HEK293T (cell line): ENCODE measurements around the gene RERG.

Experiments used
- FOXM1 ChIP-seq: fragments of 450-650 bp; IDR thresholded peaks from 2 replicates; pipeline ENCODE4 v1.6.1; 2017; ENCODE audit warnings: mild to moderate bottlenecking, borderline replicate concordance
- NFRKB ChIP-seq: fragments of 450-650 bp; IDR thresholded peaks from 2 replicates; pipeline ENCODE4 v1.6.1; 2016; ENCODE audit warnings: mild to moderate bottlenecking, moderate library complexity
- SP1 ChIP-seq: fragments of 450-650 bp; IDR thresholded peaks from 2 replicates; pipeline ENCODE4 v1.6.1; 2017
- TF ChIP-seq, protein P1 (sequence below): fragments of 450-650 bp; IDR thresholded peaks from 2 replicates; pipeline ENCODE4 v1.6.1; 2016

GRCh38 chr12:15092826-15093225 lies 128.4 kb downstream of the RERG start:
- TF ChIP-seq FOXM1 (no peak), NFRKB (no peak), SP1 (no peak)
- TF ChIP-seq, protein P1, sequence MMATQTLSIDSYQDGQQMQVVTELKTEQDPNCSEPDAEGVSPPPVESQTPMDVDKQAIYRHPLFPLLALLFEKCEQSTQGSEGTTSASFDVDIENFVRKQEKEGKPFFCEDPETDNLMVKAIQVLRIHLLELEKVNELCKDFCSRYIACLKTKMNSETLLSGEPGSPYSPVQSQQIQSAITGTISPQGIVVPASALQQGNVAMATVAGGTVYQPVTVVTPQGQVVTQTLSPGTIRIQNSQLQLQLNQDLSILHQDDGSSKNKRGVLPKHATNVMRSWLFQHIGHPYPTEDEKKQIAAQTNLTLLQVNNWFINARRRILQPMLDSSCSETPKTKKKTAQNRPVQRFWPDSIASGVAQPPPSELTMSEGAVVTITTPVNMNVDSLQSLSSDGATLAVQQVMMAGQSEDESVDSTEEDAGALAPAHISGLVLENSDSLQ, result no peak
